LHCN-M2 (cell line): ENCODE results near the gene DOCK7. TPM values are rescaled to one million over a fixed set of nuclear protein-coding genes. Genes with fewer than 3 reads are reported as not detected.
A peak's percentile ranks its signal among the peaks of the same experiment; 100 is the strongest.
"Not testable (repeated sequence)": the region's sequence is repeated elsewhere in the genome, so short reads cannot be mapped to it uniquely, and the experiment has no call there.

ENCODE experiments used
- DNase-seq: peaks from one replicate; pipeline ENCODE4 v3.0.0-alpha.2; 2012; ENCODE audit warnings: low read depth
- polyA plus RNA-seq: library from polyadenylated mRNA; unstranded; fragments of >200 nt; gene quantifications from one replicate; pipeline ENCODE4 v1.2.1, GENCODE V29; 2012; ENCODE audit warnings: missing spikeins
- total RNA-seq: library from RNA; depleted of rRNA; stranded (reverse); fragments of >200 nt; gene quantifications from 2 replicates; pipeline ENCODE4 v1.2.3, GENCODE V29; 2014; rRNA removed

The DOCK7 gene
- 52.2 and 67.6 TPM in 2 replicates for total RNA-seq
- 27.6 TPM for polyA plus RNA-seq

GRCh38 chr1:62687903-62688686, at the start of gene DOCK7:
TSS of gene DOCK7 (minus strand) at chr1:62688386. CDS start at chr1:62688264, 122 bp downstream.
- DNase-seq, result peak; percentile 81

- DNase-seq, result peak; percentile 64
Observed at GRCh38 chr1:62735491-62736171, 47.4 kb upstream of the DOCK7 start.

- no peak for DNase-seq
Observed at GRCh38 chr1:62732331-62732730, 44.1 kb upstream of the DOCK7 start.

- no peak for DNase-seq
Observed at GRCh38 chr1:62728963-62729362, 40.8 kb upstream of the DOCK7 start.

GRCh38 chr1:62727656-62728407, 39.6 kb upstream of the DOCK7 start:
- DNase-seq, result no peak

- no peak for DNase-seq
Observed at GRCh38 chr1:62726011-62726442, 37.8 kb upstream of the DOCK7 start.

GRCh38 chr1:62725255-62725654, 37.1 kb upstream of the DOCK7 start:
- DNase-seq, result no peak

- no peak for DNase-seq
Observed at GRCh38 chr1:62724430-62724829, 36.2 kb upstream of the DOCK7 start.

- DNase-seq, result no peak
Observed at GRCh38 chr1:62723883-62724282, 35.7 kb upstream of the DOCK7 start.

GRCh38 chr1:62722796-62723195, 34.6 kb upstream of the DOCK7 start:
- no peak for DNase-seq

- no peak for DNase-seq
Observed at GRCh38 chr1:62720946-62721554, 32.9 kb upstream of the DOCK7 start.

- not testable (repeated sequence) for DNase-seq
Observed at GRCh38 chr1:62718400-62718799, 30.2 kb upstream of the DOCK7 start.

GRCh38 chr1:62717483-62717882, 29.3 kb upstream of the DOCK7 start:
- DNase-seq, result no peak

- no peak for DNase-seq
Observed at GRCh38 chr1:62716397-62716796, 28.2 kb upstream of the DOCK7 start.

- no peak for DNase-seq
Observed at GRCh38 chr1:62712336-62713243, 24.4 kb upstream of the DOCK7 start.

GRCh38 chr1:62707744-62708120, 19.5 kb upstream of the DOCK7 start:
- DNase-seq, result no peak

- DNase-seq, result no peak
Observed at GRCh38 chr1:62706985-62707743, 19.0 kb upstream of the DOCK7 start.

- not testable (repeated sequence) for DNase-seq
Observed at GRCh38 chr1:62698161-62698560, 10.0 kb upstream of the DOCK7 start.

GRCh38 chr1:62694479-62694878, 6.3 kb upstream of the DOCK7 start:
- not testable (repeated sequence) for DNase-seq

GRCh38 chr1:62693123-62693522, 4.9 kb upstream of the DOCK7 start:
- no peak for DNase-seq
